Skeletal muscle tissue (tissue), 4 donors: ENCODE results near the gene FLAD1. TPM values are rescaled to one million over a fixed set of nuclear protein-coding genes. Genes with fewer than 3 reads are reported as not detected.
A peak's percentile ranks its signal among the peaks of the same experiment; 100 is the strongest.

ENCODE experiments used
- H3K27ac ChIP-seq: one replicate; pipeline ENCODE4 v1.7.0; 2013; ENCODE audit warnings: mild to moderate bottlenecking, low read depth, low read length, inconsistent platforms
- H3K27me3 ChIP-seq, 3 donors: one replicate each; pipeline ENCODE4 v1.7.0; 2013; ENCODE audit warnings: low read length in 3 of 3; ENCODE audit not compliant: control insufficient read depth in 3 of 3, insufficient read depth in 3 of 3
- H3K36me3 ChIP-seq, 3 donors: one replicate each; pipeline ENCODE4 v1.7.0; 2013; ENCODE audit warnings: low read length in 3 of 3; ENCODE audit not compliant: control insufficient read depth in 3 of 3, insufficient read depth in 3 of 3
- H3K4me1 ChIP-seq, 3 donors: one replicate each; pipeline ENCODE4 v1.7.0; 2013; ENCODE audit warnings: low read length in 3 of 3, mild to moderate bottlenecking in 3 of 3; ENCODE audit not compliant: control insufficient read depth in 3 of 3, insufficient read depth in 3 of 3
- H3K4me3 ChIP-seq, 3 donors: one replicate each; pipeline ENCODE4 v1.7.0; 2013; ENCODE audit warnings: low read length in 3 of 3
- H3K9ac ChIP-seq, 3 donors: one replicate each; pipeline ENCODE4 v1.7.0; 2013; ENCODE audit warnings: low read length in 3 of 3, mild to moderate bottlenecking in 3 of 3, moderate library complexity in 2 of 3, low read depth in 1 of 3
- H3K9me3 ChIP-seq, 3 donors: one replicate each; pipeline ENCODE4 v1.7.0; 2013; ENCODE audit warnings: low read length in 3 of 3; ENCODE audit not compliant: control insufficient read depth in 3 of 3
- total RNA-seq: library from RNA; depleted of rRNA; stranded (reverse); fragments of >200 nt; gene quantifications from one replicate; pipeline ENCODE4 v1.2.3, GENCODE V29; 2014
- donor health status: Osteomylitis.

Gene FLAD1
- total RNA-seq, 1 donor from 2014 or later: 16.2 TPM

GRCh38 chr1:155015527-155016230 is 32.5 kb downstream of the FLAD1 start:
- Histone ChIP-seq H3K4me3 (no peak overlapping the region), H3K27me3 (no peaks in the 10 kb centered on the region), H3K4me1 (peaks cover 29 to 58% (median 38%) of the 10 kb centered on the region in 3 donors), H3K9ac (peak overlapping the region in 1 of 3 donors; percentile 46), H3K9me3 (no peaks in the 10 kb centered on the region), H3K27ac (peak overlapping the region; percentile 25), H3K36me3 (peaks cover 12 to 21% (median 13%) of the 10 kb centered on the region in 3 donors)

DNA sequence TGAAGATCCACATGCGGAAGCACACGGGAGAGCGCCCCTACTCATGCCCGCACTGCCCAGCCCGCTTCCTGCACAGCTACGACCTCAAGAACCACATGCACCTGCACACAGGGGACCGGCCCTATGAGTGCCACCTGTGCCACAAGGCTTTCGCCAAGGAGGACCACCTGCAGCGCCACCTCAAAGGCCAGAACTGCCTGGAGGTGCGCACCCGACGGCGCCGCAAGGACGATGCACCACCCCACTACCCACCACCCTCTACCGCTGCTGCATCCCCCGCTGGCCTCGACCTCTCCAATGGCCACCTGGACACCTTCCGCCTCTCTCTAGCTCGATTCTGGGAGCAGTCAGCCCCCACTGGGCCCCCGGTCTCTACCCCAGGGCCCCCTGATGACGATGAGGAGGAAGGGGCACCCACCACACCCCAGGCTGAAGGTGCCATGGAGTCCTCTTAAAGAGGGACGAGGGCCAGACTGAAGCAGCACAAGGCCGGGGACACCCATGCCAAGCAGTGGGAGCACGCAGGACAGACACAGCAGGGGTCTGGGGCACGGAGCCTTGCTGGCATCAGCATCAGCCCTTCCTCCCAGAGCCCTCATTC is 33.2 kb downstream of the FLAD1 start:
- peaks cover 12 to 21% (median 13%) of the 10 kb centered on the region in 3 donors for H3K36me3 ChIP-seq
- H3K4me3 ChIP-seq: peak overlapping the region in 1 of 3 donors; percentile 74
- no peaks in the 10 kb centered on the region for H3K9me3 ChIP-seq
- H3K27me3 ChIP-seq: no peaks in the 10 kb centered on the region
- peak overlapping the region; percentile 91 for H3K27ac ChIP-seq
- H3K9ac ChIP-seq: peak overlapping the region; percentile 46 to 80 (median 73)
- H3K4me1 ChIP-seq: peaks cover 29 to 51% (median 38%) of the 10 kb centered on the region in 3 donors

DNA sequence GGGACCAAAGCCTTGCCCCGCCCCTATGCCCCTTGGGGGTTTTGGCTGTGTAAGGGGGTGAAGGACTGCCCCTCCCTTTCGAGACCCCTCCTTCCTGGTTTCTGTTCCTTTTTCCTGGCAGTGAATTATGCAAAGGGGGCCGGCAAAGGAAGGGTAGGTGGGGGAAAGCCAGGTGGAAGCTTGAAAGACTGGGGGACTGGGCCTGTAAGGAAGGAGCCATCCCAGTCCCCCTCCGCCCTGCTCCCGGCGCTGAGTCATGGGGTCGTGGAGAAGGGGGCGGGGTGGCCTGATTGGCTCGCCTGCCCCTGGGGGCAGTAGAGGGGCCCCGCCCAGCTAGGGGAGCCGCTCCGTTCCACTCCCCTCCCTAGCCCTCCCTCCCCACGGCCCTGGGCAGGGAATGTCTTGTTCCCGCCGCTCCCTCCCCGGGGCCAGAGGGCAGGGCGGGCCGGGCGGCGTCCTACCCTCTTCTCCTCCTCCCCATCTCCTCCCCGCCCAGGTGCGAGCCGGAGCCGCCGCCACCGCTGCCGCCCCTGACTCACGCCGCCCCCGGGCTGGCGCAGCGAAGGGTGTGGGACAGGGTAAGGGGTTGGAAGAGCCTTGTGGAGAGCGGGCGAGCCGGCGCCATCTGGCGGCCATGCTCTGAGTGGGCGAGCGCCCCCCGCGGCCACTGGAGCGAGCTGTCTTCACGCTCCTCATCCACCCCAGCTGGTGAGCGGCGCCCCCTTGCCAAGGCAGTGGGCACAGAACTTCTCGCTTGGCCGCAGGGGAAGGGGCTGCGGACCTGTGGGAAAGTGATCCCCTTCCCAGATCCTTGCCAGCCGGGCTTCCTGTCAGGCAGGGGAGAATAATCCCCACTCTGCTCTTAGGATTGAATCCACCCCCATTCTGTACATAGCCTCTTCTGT is 34.1 kb downstream of the FLAD1 start:
- peak overlapping the region; percentile 48 to 74 (median 73) for H3K4me3 ChIP-seq
- peak overlapping the region; percentile 91 for H3K27ac ChIP-seq
- H3K27me3 ChIP-seq: no peaks in the 10 kb centered on the region
- H3K9me3 ChIP-seq: no peaks in the 10 kb centered on the region
- peak overlapping the region; percentile 46 to 80 (median 73) for H3K9ac ChIP-seq
- H3K36me3 ChIP-seq: peaks cover 12 to 21% (median 13%) of the 10 kb centered on the region in 3 donors
- peaks cover 21 to 42% (median 30%) of the 10 kb centered on the region in 3 donors for H3K4me1 ChIP-seq

DNA sequence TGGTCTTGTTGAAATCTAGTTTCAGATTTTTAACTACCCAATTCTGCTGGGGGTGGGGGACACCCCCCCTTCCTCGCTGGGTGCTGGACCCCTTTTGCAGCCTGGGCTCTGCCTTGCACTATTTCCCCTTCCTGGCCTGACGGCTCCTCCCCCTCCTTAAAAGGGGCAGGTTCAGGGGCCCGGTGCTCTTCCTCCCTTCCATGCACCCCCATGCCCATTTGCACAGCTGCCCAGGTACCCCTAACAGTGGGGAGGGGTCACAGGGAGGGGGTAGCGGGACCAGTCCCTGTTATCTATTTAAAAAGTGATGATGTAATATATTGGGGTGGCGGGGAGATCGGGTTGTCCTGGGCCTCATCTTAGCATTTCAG is 34.8 kb downstream of the FLAD1 start:
- Histone ChIP-seq H3K27ac (peak overlapping the region; percentile 91), H3K9ac (peak overlapping the region; percentile 46 to 80 (median 51)), H3K4me1 (peaks cover 19 to 36% (median 23%) of the 10 kb centered on the region in 3 donors), H3K4me3 (peak overlapping the region; percentile 48 to 74 (median 73)), H3K36me3 (peaks cover 12 to 21% (median 13%) of the 10 kb centered on the region in 3 donors), H3K27me3 (no peaks in the 10 kb centered on the region), H3K9me3 (no peaks in the 10 kb centered on the region)

DNA sequence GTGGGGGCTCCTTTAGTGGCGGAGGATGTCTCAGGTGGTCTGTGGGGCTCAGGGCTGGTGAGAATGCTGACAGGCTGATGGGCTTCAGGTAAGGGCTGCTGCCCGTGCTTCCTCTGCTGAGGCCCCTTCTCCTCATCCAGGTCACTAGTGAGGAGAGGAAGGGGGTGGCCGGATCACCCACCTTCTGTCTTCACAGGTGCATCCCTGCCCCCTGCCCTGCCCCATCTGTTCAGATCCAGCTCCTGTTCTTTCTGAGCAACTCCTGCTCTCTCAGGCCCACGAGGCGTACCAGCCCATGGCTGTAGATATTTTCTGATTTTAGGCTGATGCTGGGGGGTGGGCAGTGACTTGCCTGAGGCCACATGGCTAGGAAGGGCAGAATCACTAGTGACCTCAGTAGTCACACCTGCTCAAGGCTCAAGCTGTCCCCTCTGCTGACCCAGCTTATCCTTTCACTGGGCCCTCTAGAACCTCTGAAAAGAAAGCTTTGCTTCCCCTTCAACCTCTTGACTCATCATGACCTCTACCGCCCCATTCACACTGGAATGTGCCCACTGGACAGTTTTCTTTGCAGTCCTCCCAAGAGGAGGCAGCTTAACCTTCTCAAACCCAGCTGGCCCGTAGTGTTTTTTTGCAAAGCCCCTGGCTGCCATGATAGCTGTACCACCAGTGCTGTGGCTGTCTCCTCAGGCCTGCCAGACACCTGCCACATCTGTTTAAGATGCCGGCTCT is 35.6 kb downstream of the FLAD1 start:
- no peak overlapping the region for H3K9ac ChIP-seq
- peaks cover 11 to 20% (median 13%) of the 10 kb centered on the region in 3 donors for H3K36me3 ChIP-seq
- no peaks in the 10 kb centered on the region for H3K27me3 ChIP-seq
- peaks cover 14 to 31% (median 18%) of the 10 kb centered on the region in 3 donors for H3K4me1 ChIP-seq
- no peak overlapping the region for H3K4me3 ChIP-seq
- no peak overlapping the region for H3K27ac ChIP-seq
- H3K9me3 ChIP-seq: no peaks in the 10 kb centered on the region

GRCh38 chr1:155019377-155020245 is 36.5 kb downstream of the FLAD1 start:
- no peaks in the 10 kb centered on the region for H3K9me3 ChIP-seq
- peaks cover 14 to 31% (median 15%) of the 10 kb centered on the region in 3 donors for H3K4me1 ChIP-seq
- H3K36me3 ChIP-seq: peaks cover 3 to 16% (median 13%) of the 10 kb centered on the region in 3 donors
- H3K27ac ChIP-seq: no peak overlapping the region
- H3K27me3 ChIP-seq: no peaks in the 10 kb centered on the region
- no peak overlapping the region for H3K9ac ChIP-seq
- H3K4me3 ChIP-seq: no peak overlapping the region

- peaks cover 6 to 16% (median 7%) of the 10 kb centered on the region in 3 donors for H3K4me1 ChIP-seq
- peak overlapping the region in 1 of 3 donors; percentile 35 for H3K9ac ChIP-seq
Observed at GRCh38 chr1:155022136-155022926, 39.2 kb downstream of the FLAD1 start.

DNA sequence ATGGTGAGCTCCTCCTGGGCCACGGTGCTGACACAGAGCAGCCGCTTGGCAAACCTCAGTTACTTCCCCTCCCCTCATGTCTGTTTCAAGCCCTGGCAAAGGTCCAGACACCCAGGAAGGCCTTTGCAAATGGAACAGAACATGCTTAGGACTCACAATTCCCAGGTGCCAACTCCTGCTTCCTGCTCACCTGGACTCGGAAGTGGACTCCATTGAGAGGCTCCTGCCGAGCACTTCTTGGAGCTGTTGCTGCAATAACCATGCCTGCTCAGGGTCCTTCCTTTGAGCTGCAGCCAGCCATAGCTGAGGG is 39.7 kb downstream of the FLAD1 start:
- Histone ChIP-seq H3K4me3 (no peak overlapping the region), H3K4me1 (peaks cover 2 to 10% (median 3%) of the 10 kb centered on the region in 3 donors), H3K27me3 (no peaks in the 10 kb centered on the region), H3K9me3 (no peaks in the 10 kb centered on the region), H3K9ac (peak overlapping the region in 1 of 3 donors; percentile 35), H3K36me3 (no peaks in the 10 kb centered on the region), H3K27ac (no peak overlapping the region)

More at GRCh38 chr1:155022136-155022926, 39.2 kb downstream of the FLAD1 start:
- H3K27me3 ChIP-seq: no peaks in the 10 kb centered on the region
- H3K36me3 ChIP-seq: no peaks in the 10 kb centered on the region
- no peak overlapping the region for H3K27ac ChIP-seq
- H3K4me3 ChIP-seq: no peak overlapping the region
- H3K9me3 ChIP-seq: no peaks in the 10 kb centered on the region
